Measurements from ENCODE around the gene FOSL1.

GRCh38 chr11:65922565-65922964, 22.4 kb upstream of the FOSL1 start:
- TF ChIP-seq CTCF (IDR thresholded peaks at IDR 0.05) (no peak), POLR2A (IDR thresholded peaks at IDR 0.05) (no peak)

Data from tibial nerve (tissue), 3 donors.